Caco-2 (cell line): ENCODE results near the gene GFRA1. TPM values are rescaled to one million over a fixed set of nuclear protein-coding genes. Genes with fewer than 3 reads are reported as not detected.
A peak's percentile ranks its signal among the peaks of the same experiment; 100 is the strongest.

Experiments used
- BruUV-seq: library from RNA; stranded (reverse); fragments of 400-500 nt; replicated peaks from 2 replicates; lab custom pipeline; 2021; lab: Mats Ljungman, UMichigan
- CTCF ChIA-PET: fragments of 300-600 bp; sonication (Branson Sonifier 250); formaldehyde crosslinking; loops from one replicate; lab custom pipeline; 2022; ENCODE audit warnings: antibody characterized with exemption; lab: Charles Lee
- POLR2A ChIA-PET: fragments of 300-600 bp; sonication (Branson Sonifier 250); formaldehyde crosslinking; loops from one replicate; lab custom pipeline; 2022; ENCODE audit warnings: antibody characterized with exemption; lab: Charles Lee
- DNase-seq, 2 experiments: peaks; one replicate each; pipeline versions ENCODE4 v3.0.0 to v3.0.0-alpha.2; 2020 to 2022
- H3K27me3 ChIP-seq: replicated peaks from 2 replicates; pipeline ENCODE4 v1.6.0; 2011; ENCODE audit warnings: low read length; ENCODE audit not compliant: control insufficient read depth, insufficient read depth
- H3K36me3 ChIP-seq: 2 replicates; pipeline ENCODE4 v1.5.1; 2011; ENCODE audit warnings: low read length; ENCODE audit not compliant: control insufficient read depth, insufficient read depth
- H3K4me1 ChIP-seq: fragments of 250-450 bp; sonication (Bioruptor Pico); 2 replicates; pipeline ENCODE4 v1.5.1; 2020; ENCODE audit warnings: mild to moderate bottlenecking
- H3K4me3 ChIP-seq: 2 replicates; pipeline ENCODE4 v1.5.1; 2011; ENCODE audit warnings: low read depth, mild to moderate bottlenecking, control low read depth, low read length
- H3K9me3 ChIP-seq: fragments of 250-450 bp; sonication (Bioruptor Pico); 2 replicates; pipeline ENCODE4 v1.5.1; 2020; ENCODE audit warnings: mild to moderate bottlenecking, moderate library complexity
- H3K27ac Mint-ChIP-seq: one replicate; pipeline ENCODE4 v1.8.0; 2022; ENCODE audit warnings: mixed read lengths; ENCODE audit not compliant: unreplicated experiment
- H3K27me3 Mint-ChIP-seq: one replicate; pipeline ENCODE4 v1.8.0; 2022; ENCODE audit warnings: mixed read lengths; ENCODE audit not compliant: insufficient read depth, unreplicated experiment
- H3K36me3 Mint-ChIP-seq: one replicate; pipeline ENCODE4 v1.8.0; 2022; ENCODE audit warnings: mild to moderate bottlenecking, mixed read lengths; ENCODE audit not compliant: insufficient read depth, unreplicated experiment
- H3K4me1 Mint-ChIP-seq: one replicate; pipeline ENCODE4 v1.8.0; 2022; ENCODE audit warnings: low read depth, mixed read lengths; ENCODE audit not compliant: unreplicated experiment
- H3K4me3 Mint-ChIP-seq: one replicate; pipeline ENCODE4 v1.8.0; 2022; ENCODE audit warnings: mild to moderate bottlenecking, moderate library complexity, mixed read lengths; ENCODE audit not compliant: unreplicated experiment
- H3K9me3 Mint-ChIP-seq: one replicate; pipeline ENCODE4 v1.8.0; 2022; ENCODE audit warnings: mixed read lengths; ENCODE audit not compliant: unreplicated experiment
- CTCF ChIP-seq, 2 experiments: fragments of 200-600 bp in 1 of 2; IDR thresholded peaks; 1 replicate in 1 of 2; 2 replicates in 1 of 2; pipeline versions ENCODE4 v1.5.1 to v1.8.0; 2011 to 2022; ENCODE audit warnings: antibody characterized with exemption in 1 of 2, control low read depth in 1 of 2, inconsistent platforms in 1 of 2, low read depth in 1 of 2, low read length in 1 of 2, mild to moderate bottlenecking in 1 of 2, moderate library complexity in 1 of 2; ENCODE audit not compliant: insufficient read depth in 1 of 2, severe bottlenecking in 1 of 2, unreplicated experiment in 1 of 2
- intact Hi-C: fragments of 100-400 bp; cut with micrococcal nuclease; formaldehyde crosslinking; loops from one replicate; pipeline ENCODE4 v1.10.0; 2022; ENCODE audit not compliant: unreplicated experiment
- total RNA-seq: library from RNA; stranded (reverse); gene quantifications from 2 replicates; pipeline ENCODE4 v1.2.3, GENCODE V29; 2022

GFRA1 gene
- total RNA-seq, 1 experiment from 2014 or later: not detected

GRCh38 chr10:116026315-116026714 is 246.7 kb downstream of the GFRA1 start:
- no peaks in the 10 kb centered on the region for H3K36me3 ChIP-seq
- ChIA-PET POLR2A (no interaction called here), CTCF (no interaction called here)
- no peaks in the 10 kb centered on the region for H3K27me3 Mint-ChIP-seq
- H3K36me3 Mint-ChIP-seq: peaks cover 7% of the 10 kb centered on the region
- peak in 1 of 2 experiments; percentile 11 for DNase-seq
- no peak overlapping the region for H3K4me3 ChIP-seq
- H3K9me3 ChIP-seq: no peaks in the 10 kb centered on the region; the same call in 1 of the 2 replicates
- H3K4me3 Mint-ChIP-seq: no peak overlapping the region
- H3K4me1 ChIP-seq: peaks cover 18% of the 10 kb centered on the region
- BruUV-seq: no TSS peak
- H3K9me3 Mint-ChIP-seq: peaks cover 2% of the 10 kb centered on the region
- H3K4me1 Mint-ChIP-seq: peaks cover 22% of the 10 kb centered on the region
- peak in 1 of 2 experiments; percentile 13 for TF ChIP-seq CTCF (IDR thresholded peaks at IDR 0.05; ENCODE audit: insufficient read depth in 1 of 2, low read depth in 1 of 2, low read length in 1 of 2, severe bottlenecking in 1 of 2, unreplicated experiment in 1 of 2)
- no peak overlapping the region for H3K27ac Mint-ChIP-seq
- H3K27me3 ChIP-seq: no peaks in the 10 kb centered on the region
- intact Hi-C loops: no loop called here

GRCh38 chr10:116024271-116024878 is 248.6 kb downstream of the GFRA1 start:
- DNase-seq: no peak
- Mint-ChIP-seq H3K4me1 (peaks cover 10% of the 10 kb centered on the region), H3K36me3 (no peaks in the 10 kb centered on the region), H3K27me3 (no peaks in the 10 kb centered on the region), H3K4me3 (no peak overlapping the region), H3K9me3 (peaks cover 9% of the 10 kb centered on the region), H3K27ac (no peak overlapping the region)
- intact Hi-C loops: no loop called here
- ChIA-PET POLR2A (no interaction called here), CTCF (no interaction called here)
- no TSS peak for BruUV-seq
- Histone ChIP-seq H3K9me3 (no peaks in the 10 kb centered on the region; the same call in 1 of the 2 replicates), H3K4me1 (peaks cover 4% of the 10 kb centered on the region; the same call in 1 of the 2 replicates), H3K36me3 (no peaks in the 10 kb centered on the region), H3K4me3 (no peak overlapping the region), H3K27me3 (no peaks in the 10 kb centered on the region)
- TF ChIP-seq CTCF (IDR thresholded peaks at IDR 0.05; ENCODE audit: insufficient read depth in 1 of 2, low read depth in 1 of 2, low read length in 1 of 2, severe bottlenecking in 1 of 2, unreplicated experiment in 1 of 2): no peak

GRCh38 chr10:116017405-116017804 is 255.6 kb downstream of the GFRA1 start:
- Mint-ChIP-seq H3K36me3 (no peaks in the 10 kb centered on the region), H3K4me3 (no peak overlapping the region), H3K4me1 (no peaks in the 10 kb centered on the region), H3K27me3 (no peaks in the 10 kb centered on the region), H3K9me3 (peaks cover 18% of the 10 kb centered on the region), H3K27ac (no peak overlapping the region)
- 0 out of 2 replicates have a peak, but pooled peaks cover 8% of the 10 kb centered on the region for H3K4me1 ChIP-seq
- no TSS peak for BruUV-seq
- TF ChIP-seq CTCF (IDR thresholded peaks at IDR 0.05; ENCODE audit: insufficient read depth in 1 of 2, low read depth in 1 of 2, low read length in 1 of 2, severe bottlenecking in 1 of 2, unreplicated experiment in 1 of 2): no peak
- no peak overlapping the region for H3K4me3 ChIP-seq
- intact Hi-C loops: no loop called here
- DNase-seq: no peak
- no peaks in the 10 kb centered on the region for H3K36me3 ChIP-seq
- no peaks in the 10 kb centered on the region for H3K9me3 ChIP-seq
- H3K27me3 ChIP-seq: no peaks in the 10 kb centered on the region
- POLR2A ChIA-PET: no interaction called here
- CTCF ChIA-PET: no interaction called here
